ENCODE measurements around the gene TSPO2. TPM values are rescaled to one million over a fixed set of nuclear protein-coding genes. Genes with fewer than 3 reads are reported as not detected.

The TSPO2 gene
- polyA plus RNA-seq, 1 donor (not counting 4 experiments of a cell fraction or from before 2014, with no cell fraction given) = not detected

- dilution Hi-C loops (cut with MboI; ENCODE audit: extremely low pct_ligation_motif_present, low sequenced_read_pairs) = loop anchor here (25.0 kb wide), 1 partner anchor 104 kb away; no protein-coding TSS in a partner anchor
- Histone ChIP-seq H4K20me1 (ENCODE audit: control insufficient read depth, extremely low read depth, insufficient read depth, low read length) (no peaks in the 10 kb centered on the region), H3K9me1 (ENCODE audit: control insufficient read depth, extremely low read depth, insufficient read depth, low read length) (no peaks in the 10 kb centered on the region), H3K9ac (ENCODE audit: control insufficient read depth, extremely low read depth, insufficient read depth, low read length) (no peak overlapping the region), H3K27ac (ENCODE audit: control insufficient read depth, insufficient read depth, low read length) (no peak overlapping the region), H2AFZ (ENCODE audit: control insufficient read depth, low read length) (no peak overlapping the region), H3K9me3 (ENCODE audit: control insufficient read depth, low read depth, low read length) (no peaks in the 10 kb centered on the region), H3K4me2 (ENCODE audit: control insufficient read depth, extremely low read depth, insufficient read depth, low read depth, low read length) (no peak overlapping the region), H3K4me1 (ENCODE audit: control insufficient read depth, extremely low read depth, insufficient read depth, low read length) (no peaks in the 10 kb centered on the region), H3K4me3 (ENCODE audit: control insufficient read depth in 2 of 3, extremely low read depth in 1 of 3, insufficient read depth in 2 of 3, low read depth in 1 of 3, low read length in 3 of 3) (no peak overlapping the region), H3K27me3 (ENCODE audit: control insufficient read depth, extremely low read depth, insufficient read depth, low read length) (no peaks in the 10 kb centered on the region), H3K36me3 (ENCODE audit: control insufficient read depth in 2 of 2, extremely low read depth in 1 of 2, insufficient read depth in 2 of 2, low read length in 2 of 2) (peaks cover 17 to 23% of the 10 kb centered on the region in 2 experiments), H3K79me2 (ENCODE audit: control insufficient read depth, insufficient read depth, low read length) (peaks cover 32% of the 10 kb centered on the region)
- no peak for DNase-seq (ENCODE audit: low read depth, low spot score)
- no peak for FAIRE-seq
- TF ChIP-seq CTCF (optimal IDR thresholded peaks at IDR 0.05 in 1 of 3, IDR thresholded peaks at IDR 0.05 in 1 of 3, conservative IDR thresholded peaks at IDR 0.05 in 1 of 3; ENCODE audit: extremely low read depth in 1 of 3, insufficient read depth in 2 of 3, low read length in 3 of 3) (no peak), EZH2 (IDR thresholded peaks at IDR 0.05; ENCODE audit: low read length) (no peak)
Observed at GRCh38 chr6:41083072-41083471, 40.8 kb downstream of the TSPO2 start.

DNA sequence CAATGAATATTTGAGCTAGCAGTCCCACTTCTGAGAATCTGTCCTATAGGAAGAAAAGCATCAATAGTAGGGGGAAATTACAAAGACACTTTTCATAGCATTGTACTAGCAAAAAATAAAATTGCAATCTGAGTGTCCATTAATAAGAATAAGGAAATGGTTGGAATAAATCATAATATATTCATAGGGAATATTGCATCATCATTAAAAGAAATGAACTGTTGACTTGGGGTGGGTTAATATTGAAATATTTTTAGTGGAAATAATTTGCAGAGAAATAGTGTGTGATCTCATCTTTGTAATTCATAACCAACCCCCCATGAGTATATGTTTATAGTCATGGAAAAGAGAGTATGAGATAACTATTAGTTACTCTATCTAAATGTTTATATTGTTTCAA lies 42.9 kb downstream of the TSPO2 start:
- no peak overlapping the region for H2AFZ ChIP-seq (ENCODE audit: control insufficient read depth, low read length)
- TF ChIP-seq CTCF (optimal IDR thresholded peaks at IDR 0.05 in 1 of 3, IDR thresholded peaks at IDR 0.05 in 1 of 3, conservative IDR thresholded peaks at IDR 0.05 in 1 of 3; ENCODE audit: extremely low read depth in 1 of 3, insufficient read depth in 2 of 3, low read length in 3 of 3) (no peak), EZH2 (IDR thresholded peaks at IDR 0.05; ENCODE audit: low read length) (no peak)
- FAIRE-seq (no peak), DNase-seq (ENCODE audit: low read depth, low spot score) (no peak)
- peaks cover 14 to 19% of the 10 kb centered on the region in 2 experiments for H3K36me3 ChIP-seq (ENCODE audit: control insufficient read depth in 2 of 2, extremely low read depth in 1 of 2, insufficient read depth in 2 of 2, low read length in 2 of 2)
- dilution Hi-C loops (cut with MboI; ENCODE audit: extremely low pct_ligation_motif_present, low sequenced_read_pairs) = loop anchor here (25.0 kb wide), 1 partner anchor 102 kb away; no protein-coding TSS in a partner anchor
- no peak overlapping the region for H3K4me2 ChIP-seq (ENCODE audit: control insufficient read depth, extremely low read depth, insufficient read depth, low read depth, low read length)
- H3K9me3 ChIP-seq (ENCODE audit: control insufficient read depth, low read depth, low read length) = no peaks in the 10 kb centered on the region
- H3K9ac ChIP-seq (ENCODE audit: control insufficient read depth, extremely low read depth, insufficient read depth, low read length) = no peak overlapping the region
- H3K79me2 ChIP-seq (ENCODE audit: control insufficient read depth, insufficient read depth, low read length) = peaks cover 16% of the 10 kb centered on the region
- no peaks in the 10 kb centered on the region for H3K4me1 ChIP-seq (ENCODE audit: control insufficient read depth, extremely low read depth, insufficient read depth, low read length)
- no peak overlapping the region for H3K27ac ChIP-seq (ENCODE audit: control insufficient read depth, insufficient read depth, low read length)
- no peaks in the 10 kb centered on the region for H3K9me1 ChIP-seq (ENCODE audit: control insufficient read depth, extremely low read depth, insufficient read depth, low read length)
- no peaks in the 10 kb centered on the region for H3K27me3 ChIP-seq (ENCODE audit: control insufficient read depth, extremely low read depth, insufficient read depth, low read length)
- H4K20me1 ChIP-seq (ENCODE audit: control insufficient read depth, extremely low read depth, insufficient read depth, low read length) = no peaks in the 10 kb centered on the region
- H3K4me3 ChIP-seq (ENCODE audit: control insufficient read depth in 2 of 3, extremely low read depth in 1 of 3, insufficient read depth in 2 of 3, low read depth in 1 of 3, low read length in 3 of 3) = no peak overlapping the region

All from keratinocyte (primary cell).